Smooth muscle cell (in vitro differentiated cells): ENCODE data around the gene DNAL4. TPM values are rescaled to one million over a fixed set of nuclear protein-coding genes. Genes with fewer than 3 reads are reported as not detected.
A peak's percentile ranks its signal among the peaks of the same experiment; 100 is the strongest.

Source experiments
- DNase-seq: peaks from one replicate; lab custom pipeline; 2025; ENCODE audit not compliant: unreplicated experiment; lab: John Stamatoyannopoulos, UW
- H2AFZ ChIP-seq: fragments of 200-600 bp; sonication (generic); 2 replicates; pipeline ENCODE4 v1.6.0; 2016; ENCODE audit warnings: antibody characterized with exemption, low read depth, mild to moderate bottlenecking
- H3F3A ChIP-seq: fragments of 200-600 bp; sonication (generic); 2 replicates; pipeline ENCODE4 v1.6.0; 2017; ENCODE audit warnings: antibody characterized with exemption, low read depth
- H3K27ac ChIP-seq: fragments of 200-600 bp; sonication (generic); 2 replicates; pipeline ENCODE4 v1.5.1; 2016; ENCODE audit warnings: low read depth, mild to moderate bottlenecking
- H3K27me3 ChIP-seq: fragments of 200-600 bp; sonication (generic); 2 replicates; pipeline ENCODE4 v1.6.1; 2016; ENCODE audit warnings: low read depth, mild to moderate bottlenecking
- H3K36me3 ChIP-seq: fragments of 200-600 bp; sonication (generic); 2 replicates; pipeline ENCODE4 v1.5.1; 2016; ENCODE audit warnings: low read depth
- H3K4me1 ChIP-seq: fragments of 200-600 bp; sonication (generic); 2 replicates; pipeline ENCODE4 v1.5.1; 2016; ENCODE audit warnings: low read depth
- H3K4me2 ChIP-seq: fragments of 200-600 bp; sonication (generic); 2 replicates; pipeline ENCODE4 v1.6.0; 2016; ENCODE audit warnings: mild to moderate bottlenecking
- H3K4me3 ChIP-seq: fragments of 200-600 bp; sonication (generic); 2 replicates; pipeline ENCODE4 v1.5.1; 2016; ENCODE audit warnings: mild to moderate bottlenecking
- H3K79me2 ChIP-seq: fragments of 200-600 bp; sonication (generic); 2 replicates; pipeline ENCODE4 v1.6.0; 2016; ENCODE audit warnings: low read depth, mild to moderate bottlenecking
- H3K9ac ChIP-seq: fragments of 200-600 bp; sonication (generic); 2 replicates; pipeline ENCODE4 v1.6.0; 2016; ENCODE audit warnings: low read depth
- H3K9me3 ChIP-seq: fragments of 200-600 bp; sonication (generic); replicated peaks from 2 replicates; pipeline ENCODE4 v1.5.1; 2016; ENCODE audit warnings: low read depth
- H4K20me1 ChIP-seq: fragments of 200-600 bp; sonication (generic); 2 replicates; pipeline ENCODE4 v1.6.0; 2016; ENCODE audit warnings: low read depth
- CTCF ChIP-seq: fragments of 200-600 bp; sonication (generic); IDR thresholded peaks from 2 replicates; pipeline ENCODE4 v1.5.1; 2017; ENCODE audit warnings: borderline replicate concordance, mild to moderate bottlenecking, antibody characterized with exemption; ENCODE audit not compliant: insufficient read depth, poor library complexity, severe bottlenecking
- WGBS: methylation state at CpG from one replicate; pipeline ENCODE4 v1.1.7; 2016; ENCODE audit warnings: low lambda C conversion rate; 5-methylcytosine and 5-hydroxymethylcytosine counted together
- polyA plus RNA-seq: library from polyadenylated mRNA; unstranded; fragments of >200 nt; fragmentation: Nextera tagmentation; extraction: Ambion mirVana; gene quantifications from 2 replicates; pipeline ENCODE4 v1.2.1, GENCODE V29; 2016
- total RNA-seq: library from RNA; depleted of rRNA; stranded (reverse); fragments of >200 nt; gene quantifications from 2 replicates; pipeline ENCODE4 v1.2.3, GENCODE V29; 2014

DNAL4 gene
- total and polyA plus RNA-seq, 2 experiments from 2014 or later = 13.5 to 29.7 TPM

DNA sequence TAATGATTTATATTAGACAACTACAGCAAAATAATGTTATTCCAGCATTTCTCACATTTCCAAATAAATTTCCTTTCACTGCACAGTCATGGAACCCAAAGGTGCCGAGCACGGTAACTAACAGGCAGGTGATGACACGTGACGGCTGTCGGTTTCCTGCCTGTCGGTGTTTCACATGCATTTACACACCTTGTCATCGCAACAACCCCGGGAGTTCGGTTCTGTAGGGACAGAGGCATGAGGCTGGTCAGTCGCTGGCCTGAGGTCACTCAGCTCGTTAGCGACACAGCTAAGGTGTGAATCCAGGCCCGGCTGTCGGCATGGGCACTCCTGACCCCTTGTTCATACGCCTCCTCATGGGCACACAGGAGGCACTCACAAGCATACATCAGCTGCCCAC, 9.9 kb downstream of the DNAL4 start:
- Histone ChIP-seq H3K4me1 (peaks cover 6% of the 10 kb centered on the region), H4K20me1 (peaks cover 7% of the 10 kb centered on the region), H2AFZ (no peak overlapping the region), H3K27ac (peak overlapping the region; percentile 88), H3F3A (peaks cover 25% of the 10 kb centered on the region), H3K4me3 (no peak overlapping the region), H3K4me2 (no peak overlapping the region), H3K9ac (no peak overlapping the region), H3K27me3 (no peaks in the 10 kb centered on the region), H3K9me3 (no peaks in the 10 kb centered on the region), H3K79me2 (no peaks in the 10 kb centered on the region), H3K36me3 (no peaks in the 10 kb centered on the region)
- DNase-seq = no peak
- WGBS = 97% methylated on average over 15 of the region's 15 CpGs
- TF ChIP-seq CTCF = no peak

- H4K20me1 ChIP-seq = peaks cover 7% of the 10 kb centered on the region
- TF ChIP-seq CTCF = no peak
- peak overlapping the region; percentile 88 for H3K27ac ChIP-seq
- H2AFZ ChIP-seq = no peak overlapping the region
- H3F3A ChIP-seq = peaks cover 23% of the 10 kb centered on the region
- H3K4me3 ChIP-seq = no peak overlapping the region
- H3K79me2 ChIP-seq = no peaks in the 10 kb centered on the region
- peaks cover 6% of the 10 kb centered on the region for H3K4me1 ChIP-seq
- H3K9me3 ChIP-seq = no peaks in the 10 kb centered on the region
- H3K36me3 ChIP-seq = no peaks in the 10 kb centered on the region
- 38% methylated on average over 6 of the region's 14 CpGs for whole genome bisulfite sequencing
- no peak overlapping the region for H3K4me2 ChIP-seq
- H3K27me3 ChIP-seq = no peaks in the 10 kb centered on the region
- no peak for DNase-seq
- peak overlapping the region; percentile 6 for H3K9ac ChIP-seq
Measured at GRCh38 chr22:38783095-38783615, 10.8 kb downstream of the DNAL4 start.

GRCh38 chr22:38782402-38783094, 11.4 kb downstream of the DNAL4 start:
- Histone ChIP-seq H3K9ac (peak overlapping the region; percentile 14), H3K79me2 (no peaks in the 10 kb centered on the region), H3K9me3 (no peaks in the 10 kb centered on the region), H3F3A (peaks cover 17% of the 10 kb centered on the region), H3K27me3 (no peaks in the 10 kb centered on the region), H3K36me3 (no peaks in the 10 kb centered on the region), H3K27ac (peak overlapping the region; percentile 88), H2AFZ (no peak overlapping the region), H3K4me1 (peaks cover 6% of the 10 kb centered on the region), H3K4me2 (peak overlapping the region; percentile 72), H3K4me3 (no peak overlapping the region), H4K20me1 (peaks cover 7% of the 10 kb centered on the region)
- WGBS = 27% methylated on average over 13 of the region's 13 CpGs
- DNase-seq = peak; percentile 28
- TF ChIP-seq CTCF = no peak

DNA sequence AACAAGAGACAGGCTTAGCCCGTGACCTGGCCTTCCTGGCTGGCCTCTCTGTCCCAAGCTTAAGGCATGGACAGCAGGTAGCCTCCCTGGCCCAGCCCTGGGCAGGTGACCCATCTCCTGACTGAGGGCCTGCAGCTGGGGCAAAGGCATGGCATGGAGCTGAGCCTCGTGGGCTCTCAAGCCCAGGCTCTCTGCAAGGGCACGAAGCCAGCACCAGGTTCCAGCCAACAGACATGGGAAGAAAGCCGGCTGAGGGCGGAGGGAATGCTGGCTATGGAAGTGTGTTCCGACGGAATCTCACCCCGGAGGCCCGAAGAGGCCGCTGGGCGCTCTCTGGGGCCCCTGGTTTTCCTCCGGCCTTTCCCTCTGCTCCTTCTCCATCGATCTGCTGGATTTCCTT, 12.9 kb downstream of the DNAL4 start:
- no peak for DNase-seq
- H3K27me3 ChIP-seq = no peaks in the 10 kb centered on the region
- 98% methylated on average over 13 of the region's 13 CpGs for WGBS
- no peak overlapping the region for H3K4me2 ChIP-seq
- peaks cover 7% of the 10 kb centered on the region for H4K20me1 ChIP-seq
- no peak overlapping the region for H3K9ac ChIP-seq
- H3F3A ChIP-seq = peaks cover 12% of the 10 kb centered on the region
- H3K4me3 ChIP-seq = no peak overlapping the region
- no peaks in the 10 kb centered on the region for H3K36me3 ChIP-seq
- peaks cover 6% of the 10 kb centered on the region for H3K4me1 ChIP-seq
- no peak overlapping the region for H2AFZ ChIP-seq
- TF ChIP-seq CTCF = no peak
- H3K27ac ChIP-seq = no peak overlapping the region
- no peaks in the 10 kb centered on the region for H3K79me2 ChIP-seq
- H3K9me3 ChIP-seq = no peaks in the 10 kb centered on the region
